ENCODE results near the gene PLCG2.

The PLCG2 gene

GRCh38 chr16:81878529-81878928 lies 99.4 kb downstream of the PLCG2 start:
- no peak for DNase-seq (ENCODE audit: low spot score)

GRCh38 chr16:81879625-81880024 lies 100.5 kb downstream of the PLCG2 start:
- DNase-seq (ENCODE audit: low spot score), result no peak

- no peak for DNase-seq (ENCODE audit: low spot score)
Observed at GRCh38 chr16:81880816-81881215, 101.7 kb downstream of the PLCG2 start.

GRCh38 chr16:81881228-81881627 lies 102.1 kb downstream of the PLCG2 start:
- DNase-seq (ENCODE audit: low spot score), result no peak

- no peak for DNase-seq (ENCODE audit: low spot score)
Observed at GRCh38 chr16:81882559-81882958, 103.5 kb downstream of the PLCG2 start.

- DNase-seq (ENCODE audit: low spot score), result no peak
Observed at GRCh38 chr16:81883235-81883634, 104.1 kb downstream of the PLCG2 start.

- DNase-seq (ENCODE audit: low spot score), result peak; percentile 80
Observed at GRCh38 chr16:81885976-81886586, 107.0 kb downstream of the PLCG2 start.

- peak; percentile 57 for DNase-seq (ENCODE audit: low spot score)
Observed at GRCh38 chr16:81888520-81889394, 109.7 kb downstream of the PLCG2 start.

GRCh38 chr16:81891736-81892364 lies 112.8 kb downstream of the PLCG2 start:
- no peak for DNase-seq (ENCODE audit: low spot score)

GRCh38 chr16:81894592-81894991 lies 115.5 kb downstream of the PLCG2 start:
- DNase-seq (ENCODE audit: low spot score), result no peak

- DNase-seq (ENCODE audit: low spot score), result no peak
Observed at GRCh38 chr16:81896902-81897301, 117.8 kb downstream of the PLCG2 start.

GRCh38 chr16:81899601-81900000 lies 120.5 kb downstream of the PLCG2 start:
- DNase-seq (ENCODE audit: low spot score), result no peak

- no peak for DNase-seq (ENCODE audit: low spot score)
Observed at GRCh38 chr16:81900014-81900413, 120.9 kb downstream of the PLCG2 start.

- no peak for DNase-seq (ENCODE audit: low spot score)
Observed at GRCh38 chr16:81900456-81900855, 121.4 kb downstream of the PLCG2 start.

GRCh38 chr16:81901484-81901883 lies 122.4 kb downstream of the PLCG2 start:
- no peak for DNase-seq (ENCODE audit: low spot score)

- DNase-seq (ENCODE audit: low spot score), result no peak
Observed at GRCh38 chr16:81902025-81902424, 122.9 kb downstream of the PLCG2 start.

- no peak for DNase-seq (ENCODE audit: low spot score)
Observed at GRCh38 chr16:81904320-81904719, 125.2 kb downstream of the PLCG2 start.

GRCh38 chr16:81905277-81905676 lies 126.2 kb downstream of the PLCG2 start:
- no peak for DNase-seq (ENCODE audit: low spot score)

- no peak for DNase-seq (ENCODE audit: low spot score)
Observed at GRCh38 chr16:81907681-81908080, 128.6 kb downstream of the PLCG2 start.

GRCh38 chr16:81908466-81909262 lies 129.6 kb downstream of the PLCG2 start:
- no peak for DNase-seq (ENCODE audit: low spot score)

GRCh38 chr16:81910366-81910885 lies 131.3 kb downstream of the PLCG2 start:
- DNase-seq (ENCODE audit: low spot score), result no peak

GRCh38 chr16:81912395-81912794 lies 133.3 kb downstream of the PLCG2 start:
- no peak for DNase-seq (ENCODE audit: low spot score)

Measured in HuH-7.5 (cell line).